Brain microvascular endothelial cell (primary cell): ENCODE data around the gene HMGXB3.

Experiments
- DNase-seq: peaks from one replicate; pipeline ENCODE4 v3.0.0-alpha.2; 2020
- H3K27ac ChIP-seq: fragments of 250-450 bp; sonication (Bioruptor Pico); 2 replicates; pipeline ENCODE4 v1.5.1; 2020; ENCODE audit warnings: mild to moderate bottlenecking, moderate library complexity
- H3K27me3 ChIP-seq: fragments of 250-450 bp; sonication (Bioruptor Pico); replicated peaks from 2 replicates; pipeline ENCODE4 v1.5.1; 2020; ENCODE audit warnings: mild to moderate bottlenecking
- H3K36me3 ChIP-seq: fragments of 250-450 bp; sonication (Bioruptor Pico); replicated peaks from 2 replicates; pipeline ENCODE4 v1.5.1; 2020; ENCODE audit warnings: mild to moderate bottlenecking
- H3K4me3 ChIP-seq: 2 replicates; pipeline ENCODE4 v1.5.1; 2011; ENCODE audit warnings: low read depth, mild to moderate bottlenecking, control low read depth, low read length, moderate library complexity
- CTCF ChIP-seq: IDR thresholded peaks from 2 replicates; pipeline ENCODE4 v1.5.1; 2011; ENCODE audit warnings: low read depth, mild to moderate bottlenecking, moderate library complexity, low read length, control low read depth, inconsistent platforms; ENCODE audit errors: missing control alignments
- in situ Hi-C: cut with HindIII; loops from 2 replicates; pipeline ENCODE4 v1.10.0; 2017; ENCODE audit warnings: low sequenced_read_pairs, low pct_ligation_motif_present

HMGXB3 gene

DNA sequence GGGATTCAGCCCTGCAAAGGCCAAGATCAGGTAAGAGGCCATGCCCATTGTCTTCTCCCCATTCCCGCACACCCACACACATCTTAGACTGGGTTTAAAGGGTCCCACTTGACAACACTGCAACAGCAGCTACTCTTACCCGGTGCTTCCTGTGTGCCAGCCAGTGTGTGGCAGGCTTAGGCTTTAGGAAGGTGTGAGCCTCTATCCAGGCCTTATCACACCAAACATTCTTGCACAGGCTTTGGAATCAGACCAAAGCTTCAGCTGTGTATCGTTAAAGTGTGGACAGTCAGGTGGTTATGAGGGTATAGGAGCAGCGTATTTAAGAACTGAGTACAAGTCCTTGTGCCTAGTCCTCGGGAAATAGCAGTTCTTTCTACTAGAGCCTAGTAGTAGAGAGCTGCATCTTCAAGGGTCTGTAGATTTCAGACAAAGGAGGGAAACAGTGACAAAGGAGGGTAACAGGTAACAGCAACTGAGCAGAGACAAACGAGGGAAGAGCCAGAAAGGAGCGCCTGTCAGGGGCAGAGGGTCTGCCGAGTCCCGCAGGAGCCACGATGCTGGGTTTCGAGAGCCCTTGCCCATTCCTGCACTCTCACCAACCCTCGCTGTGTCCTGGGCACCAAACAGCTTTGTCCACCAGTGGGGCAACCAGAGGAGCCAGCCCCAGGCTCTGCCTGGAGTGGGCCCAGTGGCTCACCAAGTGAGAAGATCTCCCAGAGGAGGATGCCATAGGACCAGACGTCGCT, 55.0 kb downstream of the HMGXB3 start:
- H3K36me3 ChIP-seq: peaks cover 40% of the 10 kb centered on the region
- H3K27me3 ChIP-seq: no peaks in the 10 kb centered on the region
- in situ Hi-C loops: no loop called here
- no peak for DNase-seq
- TF ChIP-seq CTCF: no peak
- no peak overlapping the region for H3K4me3 ChIP-seq
- no peak overlapping the region for H3K27ac ChIP-seq

DNA sequence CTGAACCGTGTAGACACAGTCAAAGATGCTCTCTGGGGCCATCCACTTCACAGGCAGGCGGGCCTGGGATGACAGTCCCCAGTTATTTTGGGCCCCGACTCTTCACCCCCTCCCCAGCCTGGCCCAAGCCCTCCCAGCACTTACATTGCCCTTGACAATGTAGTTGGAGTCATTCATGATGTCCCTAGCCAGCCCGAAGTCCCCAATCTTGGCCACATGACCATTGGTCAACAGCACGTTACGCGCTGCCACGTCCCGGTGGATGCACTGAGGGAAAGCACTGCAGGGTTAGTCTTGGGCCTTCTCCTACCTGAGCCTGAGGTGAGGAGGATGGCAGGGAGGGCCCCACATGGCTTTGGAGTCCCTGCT, 55.5 kb downstream of the HMGXB3 start:
- Histone ChIP-seq H3K4me3 (no peak overlapping the region), H3K27ac (no peak overlapping the region), H3K27me3 (no peaks in the 10 kb centered on the region), H3K36me3 (peaks cover 35% of the 10 kb centered on the region)
- no peak for TF ChIP-seq CTCF
- in situ Hi-C loops: no loop called here
- DNase-seq: no peak

- in situ Hi-C loops: no loop called here
- no peak for TF ChIP-seq CTCF
- no peak overlapping the region for H3K27ac ChIP-seq
- peaks cover 25% of the 10 kb centered on the region for H3K36me3 ChIP-seq
- no peak for DNase-seq
- no peaks in the 10 kb centered on the region for H3K27me3 ChIP-seq
- H3K4me3 ChIP-seq: no peak overlapping the region
These were observed 56.5 kb downstream of the HMGXB3 start for GRCh38 chr5:150057052-150057451.

- in situ Hi-C loops: no loop called here
- Histone ChIP-seq H3K4me3 (no peak overlapping the region), H3K27ac (no peak overlapping the region), H3K36me3 (peaks cover 20% of the 10 kb centered on the region), H3K27me3 (no peaks in the 10 kb centered on the region)
- DNase-seq: no peak
- no peak for TF ChIP-seq CTCF
These were observed 57.0 kb downstream of the HMGXB3 start for GRCh38 chr5:150057511-150057910.

GRCh38 chr5:150057996-150058395, 57.5 kb downstream of the HMGXB3 start:
- no peak for DNase-seq
- H3K27ac ChIP-seq: no peak overlapping the region
- H3K36me3 ChIP-seq: peaks cover 18% of the 10 kb centered on the region
- no peak overlapping the region for H3K4me3 ChIP-seq
- no peaks in the 10 kb centered on the region for H3K27me3 ChIP-seq
- in situ Hi-C loops: no loop called here
- TF ChIP-seq CTCF: no peak
